Naive thymus-derived CD4-positive, alpha-beta T cell (primary cell): Measurements from ENCODE around the gene ACTR3. TPM values are rescaled to one million over a fixed set of nuclear protein-coding genes. Genes with fewer than 3 reads are reported as not detected.

Source experiments
- ATAC-seq: fragments of 150-1000 bp; cut with Tn5 transposase; 2 replicates; pipeline ENCODE4 v1.10.0; 2021; ENCODE audit warnings: mild to moderate bottlenecking, moderate library complexity
- CTCF ChIA-PET: fragments of 350-600 bp; sonication (Branson Sonifier 250); formaldehyde crosslinking; loops from one replicate; lab custom pipeline; 2021; ENCODE audit warnings: antibody characterized with exemption; lab: Charles Lee
- POLR2A ChIA-PET: fragments of 350-600 bp; sonication (Branson Sonifier 250); formaldehyde crosslinking; loops from one replicate; lab custom pipeline; 2021; ENCODE audit warnings: antibody characterized with exemption, inconsistent platforms; lab: Charles Lee
- DNase-seq, 9 donors: peaks; one replicate each; pipeline versions ENCODE4 v3.0.0 to v3.0.0-alpha.2; 2020 to 2022; ENCODE audit warnings: mixed read lengths in 1 of 9
- H3K27ac ChIP-seq: one replicate; pipeline ENCODE4 v1.7.0; 2013; ENCODE audit warnings: mild to moderate bottlenecking, low read depth, low read length, moderate library complexity
- H3K27me3 ChIP-seq, 2 donors: one replicate each; pipeline ENCODE4 v1.7.0; 2013; ENCODE audit warnings: low read length in 2 of 2, mild to moderate bottlenecking in 2 of 2, moderate library complexity in 2 of 2; ENCODE audit not compliant: control insufficient read depth in 2 of 2, insufficient read depth in 2 of 2
- H3K36me3 ChIP-seq, 3 experiments: 1 replicate in 2 of 3; 2 replicates in 1 of 3; pipeline ENCODE4 v1.7.0; 2013; ENCODE audit warnings: low read length in 3 of 3, mild to moderate bottlenecking in 3 of 3, moderate library complexity in 1 of 3; ENCODE audit not compliant: insufficient read depth in 3 of 3, control insufficient read depth in 2 of 3
- H3K4me1 ChIP-seq, 2 donors: one replicate each; pipeline ENCODE4 v1.7.0; 2013; ENCODE audit warnings: low read length in 2 of 2, mild to moderate bottlenecking in 2 of 2, moderate library complexity in 1 of 2; ENCODE audit not compliant: control insufficient read depth in 2 of 2, insufficient read depth in 2 of 2
- H3K4me3 ChIP-seq: 2 replicates; pipeline ENCODE4 v1.7.0; 2013; ENCODE audit warnings: mild to moderate bottlenecking, low read length
- H3K9me3 ChIP-seq, 3 experiments: 1 replicate in 2 of 3; 2 replicates in 1 of 3; pipeline ENCODE4 v1.7.0; 2013; ENCODE audit warnings: low read length in 3 of 3; ENCODE audit not compliant: control insufficient read depth in 2 of 3
- H3K27ac Mint-ChIP-seq, 9 donors: one replicate each; pipeline ENCODE4 v1.8.0; 2020 to 2022; ENCODE audit warnings: mixed read lengths in 9 of 9, mild to moderate bottlenecking in 8 of 9, moderate library complexity in 5 of 9, inconsistent platforms in 2 of 9
- H3K27me3 Mint-ChIP-seq, 5 donors: one replicate each; pipeline ENCODE4 v1.8.0; 2021 to 2022; ENCODE audit warnings: mixed read lengths in 5 of 5, mild to moderate bottlenecking in 1 of 5
- H3K36me3 Mint-ChIP-seq, 5 donors: one replicate each; pipeline ENCODE4 v1.8.0; 2020 to 2022; ENCODE audit warnings: mixed read lengths in 5 of 5, mild to moderate bottlenecking in 3 of 5, inconsistent platforms in 1 of 5
- H3K4me1 Mint-ChIP-seq, 7 donors: one replicate each; pipeline ENCODE4 v1.8.0; 2020 to 2022; ENCODE audit warnings: mixed read lengths in 7 of 7, mild to moderate bottlenecking in 3 of 7, inconsistent platforms in 1 of 7
- H3K4me3 Mint-ChIP-seq, 10 donors: one replicate each; pipeline ENCODE4 v1.8.0; 2020 to 2022; ENCODE audit warnings: mild to moderate bottlenecking in 10 of 10, mixed read lengths in 10 of 10, moderate library complexity in 6 of 10, inconsistent platforms in 2 of 10
- H3K9me3 Mint-ChIP-seq, 11 donors: one replicate each; pipeline ENCODE4 v1.8.0; 2020 to 2022; ENCODE audit warnings: mixed read lengths in 11 of 11, mild to moderate bottlenecking in 4 of 11, inconsistent platforms in 1 of 11, moderate library complexity in 1 of 11
- intact Hi-C, 2 donors: fragments of 100-400 bp; cut with micrococcal nuclease; formaldehyde crosslinking; loops; one replicate each; pipeline ENCODE4 v1.15.1; 2023
- polyA plus RNA-seq, 2 donors: library from polyadenylated mRNA; unstranded; fragments of 300-500 nt; fragmentation: Illumina TruSeq; gene quantifications; one replicate each; pipeline ENCODE4 v1.2.3, GENCODE V29; 2021
- total RNA-seq, 6 experiments: library from RNA in 5 of 6; stranded (reverse) in 5 of 6; gene quantifications; 1 replicate in 5 of 6; 2 replicates in 1 of 6; pipeline ENCODE4 v1.2.3 and lab custom pipeline; 2021 to 2026

ACTR3 gene
- total and polyA plus RNA-seq, 7 experiments from 2014 or later: 172 to 612 (median 295) TPM

DNA sequence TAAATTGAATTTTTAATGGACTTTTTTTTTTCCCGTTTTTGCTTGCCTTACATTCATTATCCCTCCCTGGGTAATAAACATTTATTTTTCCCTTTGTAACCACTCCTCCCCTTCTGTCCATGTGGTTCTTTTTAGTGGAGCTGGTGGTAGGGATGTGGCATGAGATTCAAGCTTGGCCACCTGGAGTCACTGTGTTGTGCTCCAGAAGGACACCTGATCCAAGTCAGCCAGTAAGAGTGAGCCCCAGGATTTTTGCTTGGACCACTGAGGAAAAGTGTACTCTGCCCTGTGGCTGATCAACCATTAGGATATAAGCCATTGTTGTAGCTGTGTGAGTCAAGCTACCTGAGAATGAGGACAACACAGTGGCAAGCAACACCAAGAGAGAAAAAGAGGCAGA is 11.1 kb upstream of the ACTR3 start:
- Mint-ChIP-seq H3K27ac (peak overlapping the region in 7 of 9 donors; percentile 43 to 93 (median 83)), H3K27me3 (no peaks in the 10 kb centered on the region), H3K4me3 (peak overlapping the region in 4 of 10 donors; percentile 36 to 56 (median 44)), H3K36me3 (peaks cover 4 to 31% (median 10%) of the 10 kb centered on the region in 5 donors), H3K9me3 (no peaks in the 10 kb centered on the region), H3K4me1 (peaks cover 31 to 66% (median 56%) of the 10 kb centered on the region in 7 donors)
- DNase-seq: no peak
- ChIA-PET CTCF (interaction anchor here (1.9 kb wide), 1 partner anchor 10 kb away, joined by 4 read pairs; no protein-coding TSS in a partner anchor), POLR2A (interaction anchor here (1.2 to 1.4 kb wide), 3 partner anchors 11 to 43 kb away, joined by 3 to 8 read pairs (median 5); partner anchors contain the start of gene ACTR3)
- H3K36me3 ChIP-seq: no peaks in the 10 kb centered on the region
- intact Hi-C loops: no loop called here
- H3K27me3 ChIP-seq: no peaks in the 10 kb centered on the region
- no peak overlapping the region for H3K4me3 ChIP-seq
- no peaks in the 10 kb centered on the region for H3K9me3 ChIP-seq
- ATAC-seq: no peak
- no peak overlapping the region for H3K27ac ChIP-seq
- peaks cover 4 to 23% of the 10 kb centered on the region in 2 donors for H3K4me1 ChIP-seq

DNA sequence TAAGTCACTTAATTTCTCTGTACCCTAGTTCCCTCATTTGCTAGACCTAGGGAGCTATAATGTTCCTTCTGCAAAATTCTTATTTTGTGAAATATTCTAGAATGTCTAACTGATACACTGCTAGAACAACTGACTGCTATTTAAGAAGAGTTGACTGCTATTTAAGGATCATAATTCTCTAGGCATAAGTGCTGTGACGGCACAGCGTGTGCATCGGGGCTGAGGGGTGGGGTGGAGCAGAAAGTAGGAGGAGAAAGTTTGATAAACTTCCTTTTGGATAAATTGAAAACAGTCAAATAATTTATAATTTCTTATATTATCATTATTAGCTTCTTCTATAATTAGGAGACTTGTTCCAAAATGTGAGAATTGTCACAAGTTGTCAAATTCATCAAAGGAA is 10.4 kb upstream of the ACTR3 start:
- H3K27me3 Mint-ChIP-seq: no peaks in the 10 kb centered on the region
- H3K36me3 Mint-ChIP-seq: peaks cover 4 to 25% (median 10%) of the 10 kb centered on the region in 5 donors
- intact Hi-C loops: no loop called here
- no peaks in the 10 kb centered on the region for H3K36me3 ChIP-seq
- CTCF ChIA-PET: interaction anchor here (1.9 kb wide), 1 partner anchor 9 kb away, joined by 4 read pairs; no protein-coding TSS in a partner anchor
- POLR2A ChIA-PET: interaction anchor here (1.2 to 1.4 kb wide), 3 partner anchors 10 to 42 kb away, joined by 3 to 8 read pairs (median 5); partner anchors contain the start of gene ACTR3
- DNase-seq (no peak), ATAC-seq (no peak)
- H3K27ac Mint-ChIP-seq: peak overlapping the region in 6 of 9 donors; percentile 9 to 92 (median 64)
- H3K9me3 ChIP-seq: no peaks in the 10 kb centered on the region
- peaks cover 4 to 23% of the 10 kb centered on the region in 2 donors for H3K4me1 ChIP-seq
- no peaks in the 10 kb centered on the region for H3K9me3 Mint-ChIP-seq
- peaks cover 28 to 60% (median 51%) of the 10 kb centered on the region in 7 donors for H3K4me1 Mint-ChIP-seq
- peak overlapping the region in 2 of 10 donors; percentile 36 for H3K4me3 Mint-ChIP-seq
- no peak overlapping the region for H3K4me3 ChIP-seq
- no peaks in the 10 kb centered on the region for H3K27me3 ChIP-seq
- H3K27ac ChIP-seq: no peak overlapping the region

DNA sequence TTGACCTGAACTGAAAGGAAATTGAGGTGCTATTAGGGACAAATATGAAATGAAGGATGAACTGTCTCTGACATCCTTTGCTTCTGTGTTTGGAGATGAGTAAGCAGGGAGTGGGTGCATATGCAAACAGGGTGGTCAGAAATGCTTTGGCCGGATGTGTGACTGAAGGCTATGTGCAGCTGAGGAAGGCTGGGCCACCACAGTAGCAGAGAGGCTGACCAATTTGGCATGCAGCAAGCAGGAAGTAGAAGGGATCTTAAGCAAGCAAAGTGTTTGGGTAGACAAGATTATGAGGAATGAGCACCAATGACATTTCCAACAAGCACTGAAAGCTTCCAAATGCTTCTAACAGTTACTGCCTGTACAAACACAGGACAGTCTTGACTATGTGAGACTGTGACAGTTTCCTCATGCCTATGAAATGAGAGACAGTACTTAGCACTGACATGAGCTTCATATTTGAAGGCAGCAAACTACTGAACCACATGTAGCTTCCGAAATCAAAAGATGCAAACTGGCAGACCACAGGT is 3.3 kb upstream of the ACTR3 start:
- intact Hi-C loops: loop anchor here (5.0 to 10.0 kb wide), 4 partner anchors 36 to 1702 kb away; partner anchors contain the start of gene PSD4 (in 1 of the 2)
- DNase-seq: peak in 1 of 9 donors; percentile 59

DNA sequence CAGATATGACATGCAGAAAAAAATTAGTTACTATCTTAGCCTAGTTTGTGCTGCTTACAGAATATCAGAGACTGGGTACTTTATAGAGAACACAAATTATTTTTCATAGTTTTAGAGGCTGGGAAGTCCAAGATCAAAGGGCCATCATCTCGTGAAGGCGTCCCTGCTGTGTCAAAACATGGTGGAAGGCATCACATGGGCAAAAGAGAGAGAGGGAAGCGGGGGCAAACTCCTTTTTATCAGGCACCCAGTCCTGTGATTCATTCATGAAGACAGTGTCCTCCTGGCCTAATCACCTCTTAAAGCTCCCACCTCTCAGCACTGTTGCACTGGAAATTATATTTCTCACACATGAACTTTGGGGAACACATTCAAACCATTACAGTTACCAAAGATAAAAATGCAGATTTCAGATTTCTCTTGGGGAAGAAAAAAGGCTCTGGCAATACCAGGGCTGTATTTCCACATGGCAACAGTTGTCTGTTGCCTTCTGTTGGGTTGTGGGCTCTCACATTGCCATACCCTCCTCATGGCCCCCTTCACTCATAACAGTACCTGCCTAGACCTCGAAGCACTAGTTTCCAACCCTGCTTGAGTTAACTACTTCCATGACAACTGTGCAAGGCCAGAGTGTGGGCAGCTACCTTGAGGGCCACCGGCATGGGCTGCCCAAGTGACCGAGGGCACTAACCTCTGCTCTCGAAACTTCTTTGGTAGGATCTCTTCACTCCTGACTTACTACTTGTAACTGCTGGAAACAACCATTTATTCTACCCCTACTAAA is 2.7 kb upstream of the ACTR3 start:
- H3K27me3 ChIP-seq: no peaks in the 10 kb centered on the region
- POLR2A ChIA-PET: interaction anchor here (0.6 to 1.3 kb wide), 5 partner anchors 9 to 130 kb away, joined by 3 to 4 read pairs (median 3); partner anchors contain the start of gene SLC35F5
- intact Hi-C loops: loop anchor here (5.0 to 10.0 kb wide), 4 partner anchors 35 to 1702 kb away; partner anchors contain the start of gene PSD4 (in 1 of the 2)
- H3K27ac ChIP-seq: peak overlapping the region; percentile 5
- Mint-ChIP-seq H3K4me1 (peaks cover 37 to 61% (median 57%) of the 10 kb centered on the region in 7 donors), H3K27me3 (no peaks in the 10 kb centered on the region), H3K27ac (peak overlapping the region; percentile 29 to 97 (median 90)), H3K4me3 (peak overlapping the region; percentile 49 to 99 (median 90)), H3K9me3 (peaks cover 0 to 3% (median 0%) of the 10 kb centered on the region in 11 donors), H3K36me3 (peaks cover 3 to 42% (median 14%) of the 10 kb centered on the region in 5 donors)
- no peaks in the 10 kb centered on the region for H3K9me3 ChIP-seq
- ATAC-seq (no peak), DNase-seq (no peak)
- H3K36me3 ChIP-seq: peaks cover 0 to 9% (median 0%) of the 10 kb centered on the region in 3 experiments
- CTCF ChIA-PET: interaction anchor here (0.8 kb wide), 1 partner anchor 123 kb away, joined by 3 read pairs; no protein-coding TSS in a partner anchor
- no peak overlapping the region for H3K4me3 ChIP-seq
- H3K4me1 ChIP-seq: peaks cover 24 to 46% of the 10 kb centered on the region in 2 donors

More for the DNA sequence above, 3.3 kb upstream of the ACTR3 start:
- POLR2A ChIA-PET: interaction anchor here (0.6 to 0.9 kb wide), 3 partner anchors 10 to 130 kb away, joined by 3 read pairs; partner anchors contain the start of gene SLC35F5
- peak overlapping the region; percentile 5 for H3K27ac ChIP-seq
- no peaks in the 10 kb centered on the region for H3K27me3 Mint-ChIP-seq
- no peaks in the 10 kb centered on the region for H3K9me3 ChIP-seq
- H3K4me1 ChIP-seq: peaks cover 18 to 40% of the 10 kb centered on the region in 2 donors
- peaks cover 0 to 9% (median 0%) of the 10 kb centered on the region in 3 experiments for H3K36me3 ChIP-seq
- CTCF ChIA-PET: no interaction called here
- H3K9me3 Mint-ChIP-seq: peaks cover 0 to 3% (median 0%) of the 10 kb centered on the region in 11 donors
- ATAC-seq: peak; percentile 11
- peak overlapping the region; percentile 6 to 97 (median 90) for H3K27ac Mint-ChIP-seq
- no peak overlapping the region for H3K4me3 ChIP-seq
- peak overlapping the region; percentile 49 to 99 (median 79) for H3K4me3 Mint-ChIP-seq
- no peaks in the 10 kb centered on the region for H3K27me3 ChIP-seq
- H3K36me3 Mint-ChIP-seq: peaks cover 7 to 45% (median 18%) of the 10 kb centered on the region in 5 donors
- H3K4me1 Mint-ChIP-seq: peaks cover 31 to 54% (median 51%) of the 10 kb centered on the region in 7 donors

DNA sequence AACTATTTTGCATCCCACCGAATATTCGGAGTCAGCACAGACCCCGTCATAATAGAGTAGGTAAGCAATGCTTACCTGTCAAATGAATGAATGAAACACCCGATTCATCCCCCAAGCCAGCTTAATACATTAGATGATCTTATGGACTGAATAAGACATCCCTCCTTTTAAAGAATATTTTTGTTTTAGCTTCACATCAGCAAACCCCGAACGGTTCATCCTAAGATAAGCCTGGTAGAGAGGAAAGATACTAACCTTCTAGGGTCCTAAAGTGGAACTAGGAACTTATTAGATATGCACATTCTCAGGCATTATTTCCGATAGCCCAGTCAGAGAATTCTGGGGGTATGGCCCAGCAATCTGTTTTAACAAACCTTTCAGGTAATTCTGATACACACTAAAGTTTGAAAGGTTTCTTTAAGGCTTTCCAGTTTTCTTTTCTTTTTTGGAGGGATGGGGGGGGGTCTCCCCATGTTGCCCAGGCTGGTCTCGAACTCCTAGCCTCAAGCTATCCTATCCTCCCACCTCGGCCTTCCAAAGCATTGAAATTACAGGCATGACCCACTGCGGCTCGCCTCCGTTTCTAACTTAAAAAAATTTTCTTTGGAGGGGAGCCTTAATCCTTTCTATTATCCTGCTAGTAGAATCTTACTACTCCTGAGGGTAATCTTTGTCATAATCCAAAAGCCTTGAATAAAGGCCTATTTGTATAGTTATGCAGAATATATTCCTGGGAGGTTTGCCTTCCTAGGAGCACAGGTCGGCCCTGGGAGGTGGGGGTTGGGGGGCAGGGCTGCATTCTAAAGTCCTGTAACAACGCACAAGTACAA is 1.0 kb upstream of the ACTR3 start:
- Mint-ChIP-seq H3K4me1 (peaks cover 53 to 77% (median 74%) of the 10 kb centered on the region in 7 donors), H3K27me3 (no peaks in the 10 kb centered on the region), H3K27ac (peak overlapping the region; percentile 90 to 98 (median 97)), H3K9me3 (peaks cover 0 to 3% (median 0%) of the 10 kb centered on the region in 11 donors), H3K36me3 (peaks cover 0 to 51% (median 13%) of the 10 kb centered on the region in 5 donors), H3K4me3 (peak overlapping the region; percentile 88 to 99 (median 98))
- ATAC-seq (no peak), DNase-seq (no peak)
- Histone ChIP-seq H3K27ac (peak overlapping the region; percentile 98), H3K4me3 (peak overlapping the region; percentile 89), H3K36me3 (peaks cover 0 to 9% (median 0%) of the 10 kb centered on the region in 3 experiments), H3K4me1 (peaks cover 39 to 61% of the 10 kb centered on the region in 2 donors), H3K27me3 (no peaks in the 10 kb centered on the region), H3K9me3 (no peaks in the 10 kb centered on the region)
- ChIA-PET CTCF (interaction anchor here (1.6 to 1.8 kb wide), 2 partner anchors 10 to 12 kb away, joined by 4 to 7 read pairs; no protein-coding TSS in a partner anchor), POLR2A (interaction anchor here (0.6 to 2.0 kb wide), 9 partner anchors 8 to 132 kb away, joined by 3 to 7 read pairs (median 3); partner anchors contain the start of gene SLC35F5)
- intact Hi-C loops: loop anchor here (1.0 to 10.0 kb wide), 7 partner anchors 13 to 1704 kb away; partner anchors contain the start of genes PSD4 (in 1 of the 2) and SLC35F5 (in 1 of the 2)
